Right lobe of liver (tissue), 6 donors: ENCODE measurements around the gene GMDS. TPM values are rescaled to one million over a fixed set of nuclear protein-coding genes. Genes with fewer than 3 reads are reported as not detected.

ENCODE experiments used
- ATAC-seq, 4 donors: fragments of 200-7000 bp; cut with Tn5 transposase; one replicate each; pipeline ENCODE4 v1.9.1; 2020; ENCODE audit warnings: mild to moderate bottlenecking in 4 of 4, moderate library complexity in 4 of 4
- DNase-seq, 3 donors: peaks; one replicate each; pipeline ENCODE4 v3.0.0-alpha.2; 2020
- H3K27ac ChIP-seq, 3 donors: fragments of 200-600 bp; one replicate each; pipeline ENCODE4 v1.8.0; 2022
- H3K27me3 ChIP-seq, 2 donors: fragments of 200-600 bp; one replicate each; pipeline ENCODE4 v1.8.0; 2022
- H3K36me3 ChIP-seq, 4 donors: fragments of 200-600 bp; sonication (generic) in 1 of 4; one replicate each; pipeline versions ENCODE4 v1.5.1 to v1.8.0; 2017 to 2022; ENCODE audit warnings: control low read depth in 1 of 4
- H3K4me1 ChIP-seq, 4 donors: fragments of 200-600 bp; sonication (generic) in 1 of 4; one replicate each; pipeline versions ENCODE4 v1.5.1 to v1.8.0; 2017 to 2022; ENCODE audit warnings: control low read depth in 1 of 4
- H3K4me3 ChIP-seq, 3 donors: fragments of 200-600 bp; one replicate each; pipeline ENCODE4 v1.8.0; 2022
- H3K9me3 ChIP-seq, 4 donors: fragments of 200-600 bp; sonication (generic) in 1 of 4; one replicate each; pipeline versions ENCODE4 v1.5.1 to v1.8.0; 2017 to 2022; ENCODE audit warnings: control low read depth in 1 of 4
- POLR2A ChIP-seq: fragments of 450-650 bp; IDR thresholded peaks from one replicate; pipeline ENCODE4 v1.6.1; 2017; ENCODE audit warnings: antibody characterized with exemption, mild to moderate bottlenecking
- WGBS: methylation state at CpG from one replicate; pipeline ENCODE4 v1.1.6; 2018; ENCODE audit warnings: low coverage, low lambda C conversion rate; ENCODE audit not compliant: insufficient coverage; ENCODE audit errors: missing lambda C conversion rate; 5-methylcytosine and 5-hydroxymethylcytosine counted together
- intact Hi-C, 2 donors: fragments of 100-400 bp; cut with DNase I; formaldehyde crosslinking; loops; one replicate each; pipeline versions ENCODE4 v1.11.2 to v1.14.1; 2022
- total RNA-seq, 6 experiments: library from RNA; depleted of rRNA in 2 of 6; stranded (reverse); fragments of >200 nt in 2 of 6; fragmentation: NEBNext Ultra II Directional in 3 of 6; extraction: Animal tissue kit (Norgen Biotek cat#: 25700) in 3 of 6; gene quantifications; one replicate each; pipeline versions ENCODE4 v1.1.0 to v1.2.4, GENCODE V29; 2016 to 2023
- TF ChIP-seq, protein P1 (sequence below), 4 donors: fragments of 200-600 bp in 3 of 4; fragments of 450-650 bp in 1 of 4; IDR thresholded peaks; one replicate each; pipeline versions ENCODE4 v1.5.1 to v1.8.0; 2016 to 2022; ENCODE audit warnings: antibody characterized with exemption in 4 of 4, mild to moderate bottlenecking in 2 of 4
- donor health status: DM: no; HTN: yes; CAD: no.
- donor health status: DM: no; HTN: no; CAD: no.
- donor health status: DM: no; HTN: no; CAD: no.
- donor health status: DM: no; HTN: yes; CAD: no.
- donor health status: DM: no; HTN: yes; CAD: no.

Gene GMDS
- total RNA-seq, 6 experiments from 2014 or later, result 15.9 to 34.4 (median 23.4) TPM

DNA sequence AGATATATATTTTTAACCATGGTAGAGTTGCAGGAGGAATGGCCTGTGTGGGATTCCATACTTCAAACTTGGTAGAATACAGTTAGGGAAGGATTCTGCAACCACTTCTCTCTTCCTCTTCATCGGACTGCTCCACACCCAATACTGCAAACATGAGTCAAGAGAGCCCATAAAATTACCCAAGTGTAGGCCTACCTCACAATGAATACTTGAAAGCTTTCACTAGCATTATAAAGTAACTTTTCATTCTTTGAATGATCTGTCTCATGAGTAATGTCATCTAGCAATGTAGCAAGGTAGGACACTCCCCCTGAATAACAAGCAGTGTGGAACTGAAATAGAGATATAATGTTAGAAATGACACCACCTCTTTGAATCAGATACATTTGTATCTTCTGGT lies 556.3 kb downstream of the GMDS start:
- Histone ChIP-seq H3K27ac (no peak overlapping the region), H3K27me3 (no peaks in the 10 kb centered on the region), H3K36me3 (no peaks in the 10 kb centered on the region), H3K4me1 (no peaks in the 10 kb centered on the region), H3K9me3 (no peaks in the 10 kb centered on the region), H3K4me3 (no peak overlapping the region)
- DNase-seq, result no peak
- WGBS, result 82% methylated on average over 1 of the region's 1 CpG
- TF ChIP-seq POLR2A, result no peak
- TF ChIP-seq, protein P1, sequence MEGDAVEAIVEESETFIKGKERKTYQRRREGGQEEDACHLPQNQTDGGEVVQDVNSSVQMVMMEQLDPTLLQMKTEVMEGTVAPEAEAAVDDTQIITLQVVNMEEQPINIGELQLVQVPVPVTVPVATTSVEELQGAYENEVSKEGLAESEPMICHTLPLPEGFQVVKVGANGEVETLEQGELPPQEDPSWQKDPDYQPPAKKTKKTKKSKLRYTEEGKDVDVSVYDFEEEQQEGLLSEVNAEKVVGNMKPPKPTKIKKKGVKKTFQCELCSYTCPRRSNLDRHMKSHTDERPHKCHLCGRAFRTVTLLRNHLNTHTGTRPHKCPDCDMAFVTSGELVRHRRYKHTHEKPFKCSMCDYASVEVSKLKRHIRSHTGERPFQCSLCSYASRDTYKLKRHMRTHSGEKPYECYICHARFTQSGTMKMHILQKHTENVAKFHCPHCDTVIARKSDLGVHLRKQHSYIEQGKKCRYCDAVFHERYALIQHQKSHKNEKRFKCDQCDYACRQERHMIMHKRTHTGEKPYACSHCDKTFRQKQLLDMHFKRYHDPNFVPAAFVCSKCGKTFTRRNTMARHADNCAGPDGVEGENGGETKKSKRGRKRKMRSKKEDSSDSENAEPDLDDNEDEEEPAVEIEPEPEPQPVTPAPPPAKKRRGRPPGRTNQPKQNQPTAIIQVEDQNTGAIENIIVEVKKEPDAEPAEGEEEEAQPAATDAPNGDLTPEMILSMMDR (IDR thresholded peaks at IDR 0.05), result no peak
- intact Hi-C loops, result no loop called here
- ATAC-seq, result no peak

DNA sequence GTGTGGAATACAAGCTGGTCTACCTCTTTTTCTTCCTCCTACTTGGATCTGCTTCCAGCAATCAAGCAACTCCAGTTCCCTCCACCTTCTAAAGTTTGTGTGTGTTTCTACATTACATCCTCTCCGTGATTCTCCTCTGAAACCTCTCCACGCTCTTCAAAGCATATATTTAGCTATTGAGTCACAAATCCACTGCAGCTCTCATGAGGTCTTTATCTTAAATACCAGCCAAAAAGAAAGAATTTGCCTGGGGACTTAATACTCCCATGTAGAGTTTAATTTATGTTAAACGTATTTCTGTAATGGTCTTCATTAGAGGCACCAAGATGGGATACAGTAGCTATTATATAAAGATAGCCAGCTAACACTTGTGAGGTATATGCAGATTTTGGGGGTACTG lies 557.0 kb downstream of the GMDS start:
- 86% methylated on average over 3 of the region's 3 CpGs for WGBS
- no peak for ATAC-seq
- H3K36me3 ChIP-seq, result no peaks in the 10 kb centered on the region
- no peaks in the 10 kb centered on the region for H3K4me1 ChIP-seq
- DNase-seq, result no peak
- intact Hi-C loops, result no loop called here
- H3K27me3 ChIP-seq, result no peaks in the 10 kb centered on the region
- H3K9me3 ChIP-seq, result no peaks in the 10 kb centered on the region
- TF ChIP-seq, protein P1 (IDR thresholded peaks at IDR 0.05), result no peak
- no peak for TF ChIP-seq POLR2A
- no peak overlapping the region for H3K27ac ChIP-seq
- no peak overlapping the region for H3K4me3 ChIP-seq

DNA sequence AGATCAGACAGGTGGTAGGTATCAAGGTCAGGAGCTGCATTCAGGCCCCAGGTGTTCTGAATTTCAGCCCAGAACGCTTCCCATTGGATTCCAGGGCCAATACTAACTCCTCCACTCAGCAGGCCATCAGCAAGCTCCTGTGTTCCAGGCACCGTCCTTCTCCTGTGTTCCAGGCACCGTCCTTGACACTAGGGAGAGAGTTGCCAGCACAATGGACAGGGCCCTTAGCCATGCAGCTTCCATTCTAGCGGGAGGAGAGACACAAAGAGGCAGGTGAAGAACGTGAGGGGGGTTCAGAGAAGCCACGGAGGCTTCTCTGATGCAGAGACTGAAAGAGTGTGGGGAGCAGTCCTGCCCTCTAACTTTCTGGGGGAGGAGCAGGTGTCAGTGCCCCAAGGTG lies 558.0 kb downstream of the GMDS start:
- Histone ChIP-seq H3K27ac (no peak overlapping the region), H3K36me3 (no peaks in the 10 kb centered on the region), H3K4me1 (no peaks in the 10 kb centered on the region), H3K4me3 (no peak overlapping the region), H3K27me3 (no peaks in the 10 kb centered on the region), H3K9me3 (no peaks in the 10 kb centered on the region)
- DNase-seq (no peak), ATAC-seq (no peak)
- WGBS, result 54% methylated on average over 4 of the region's 6 CpGs
- intact Hi-C loops, result no loop called here
- TF ChIP-seq, protein P1 (IDR thresholded peaks at IDR 0.05), result no peak
- no peak for TF ChIP-seq POLR2A

DNA sequence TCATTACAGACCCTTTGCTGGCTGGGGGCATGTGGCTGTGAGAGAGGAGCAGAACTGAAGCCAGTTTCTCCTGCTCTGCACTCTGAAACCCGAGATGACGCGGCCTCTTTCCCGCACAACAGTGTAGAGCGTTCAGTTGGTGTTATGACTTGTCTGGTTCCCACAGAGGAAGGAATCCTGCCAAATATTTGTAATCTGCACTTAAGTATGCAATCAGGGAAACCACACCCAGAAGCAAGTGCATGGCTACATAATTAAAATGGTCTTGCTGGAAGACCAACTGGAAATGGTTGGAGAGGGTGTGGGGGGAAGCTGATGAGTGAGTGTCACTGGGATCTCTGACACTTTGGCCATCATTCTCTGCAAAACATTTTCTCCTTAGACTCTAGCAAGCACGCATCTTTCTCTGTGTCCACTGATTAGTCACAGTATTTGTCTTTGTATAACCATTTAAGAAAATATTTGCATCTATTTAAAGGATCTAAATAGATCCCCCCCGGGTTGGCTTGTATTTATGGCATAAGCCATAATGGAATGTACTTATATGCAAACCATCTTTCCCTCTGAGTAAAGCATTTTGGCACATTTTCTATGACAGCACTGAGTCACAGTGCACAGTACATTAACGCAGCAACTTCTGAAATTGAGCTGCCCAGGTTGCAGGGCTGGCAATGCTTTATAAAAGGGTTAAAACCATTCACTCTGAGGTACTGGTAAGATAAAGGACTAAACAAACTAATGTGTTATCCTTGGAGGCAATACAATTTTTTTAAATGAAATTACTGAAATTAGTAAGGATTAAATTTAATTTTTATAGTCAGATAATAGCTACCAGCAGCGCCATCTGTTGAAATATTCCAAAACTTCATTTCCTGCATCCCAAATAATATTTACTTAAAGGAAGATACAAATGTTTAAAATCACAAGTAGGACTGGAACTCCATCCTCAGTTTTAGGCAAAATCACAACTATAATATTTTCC lies 559.0 kb downstream of the GMDS start:
- Histone ChIP-seq H3K9me3 (no peaks in the 10 kb centered on the region), H3K27me3 (no peaks in the 10 kb centered on the region), H3K4me3 (no peak overlapping the region), H3K27ac (no peak overlapping the region), H3K4me1 (no peaks in the 10 kb centered on the region), H3K36me3 (no peaks in the 10 kb centered on the region)
- WGBS, result 72% methylated on average over 9 of the region's 9 CpGs
- intact Hi-C loops, result no loop called here
- ATAC-seq (no peak), DNase-seq (no peak)
- no peak for TF ChIP-seq POLR2A
- TF ChIP-seq, protein P1 (IDR thresholded peaks at IDR 0.05), result peak in 1 of 4 donors; percentile 11
